Activated naive CD4-positive, alpha-beta T cell treated with anti-CD3 and anti-CD28 coated beads, Interleukin-2, amount 50 U/mL, for 24 hours (primary cell): ENCODE measurements around the gene NCMAP.
"Not testable (repeated sequence)": the region's sequence is repeated elsewhere in the genome, so short reads cannot be mapped to it uniquely, and the experiment has no call there.

Experiments
- H3K27ac Mint-ChIP-seq: one replicate; pipeline ENCODE4 v1.8.0; 2021; ENCODE audit warnings: mild to moderate bottlenecking, mixed read lengths
- H3K27me3 Mint-ChIP-seq: one replicate; pipeline ENCODE4 v1.8.0; 2021; ENCODE audit warnings: mixed read lengths
- H3K36me3 Mint-ChIP-seq: one replicate; pipeline ENCODE4 v1.8.0; 2021; ENCODE audit warnings: mixed read lengths
- H3K4me1 Mint-ChIP-seq: one replicate; pipeline ENCODE4 v1.8.0; 2021; ENCODE audit warnings: mixed read lengths
- H3K4me3 Mint-ChIP-seq: one replicate; pipeline ENCODE4 v1.8.0; 2021; ENCODE audit warnings: mild to moderate bottlenecking, mixed read lengths
- H3K9me3 Mint-ChIP-seq: one replicate; pipeline ENCODE4 v1.8.0; 2021; ENCODE audit warnings: mixed read lengths

Gene NCMAP

DNA sequence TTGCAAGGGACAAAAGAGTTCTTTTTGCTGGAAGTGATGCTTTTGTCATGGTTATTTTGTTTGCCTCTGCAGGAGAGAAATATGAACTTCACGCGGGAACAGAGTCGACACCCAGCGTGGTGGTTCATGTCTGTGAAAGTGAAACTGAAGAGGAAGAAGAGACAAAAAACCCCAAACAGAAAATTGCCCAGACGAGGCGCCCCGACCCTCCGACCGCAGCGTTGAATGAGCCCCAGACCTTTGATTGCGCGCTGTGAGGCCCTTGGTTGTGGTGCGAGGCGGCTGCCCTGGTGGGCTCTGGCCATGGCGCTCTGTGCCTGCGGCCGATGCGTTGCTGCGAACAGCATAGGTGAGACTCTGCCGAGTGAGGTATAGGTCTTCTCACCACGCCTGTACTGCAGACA is 20.9 kb upstream of the NCMAP start:
- Mint-ChIP-seq H3K4me3 (peak overlapping the region; percentile 87), H3K36me3 (peaks cover 14% of the 10 kb centered on the region), H3K4me1 (peaks cover 76% of the 10 kb centered on the region), H3K9me3 (no peaks in the 10 kb centered on the region), H3K27ac (peak overlapping the region; percentile 91), H3K27me3 (no peaks in the 10 kb centered on the region)

DNA sequence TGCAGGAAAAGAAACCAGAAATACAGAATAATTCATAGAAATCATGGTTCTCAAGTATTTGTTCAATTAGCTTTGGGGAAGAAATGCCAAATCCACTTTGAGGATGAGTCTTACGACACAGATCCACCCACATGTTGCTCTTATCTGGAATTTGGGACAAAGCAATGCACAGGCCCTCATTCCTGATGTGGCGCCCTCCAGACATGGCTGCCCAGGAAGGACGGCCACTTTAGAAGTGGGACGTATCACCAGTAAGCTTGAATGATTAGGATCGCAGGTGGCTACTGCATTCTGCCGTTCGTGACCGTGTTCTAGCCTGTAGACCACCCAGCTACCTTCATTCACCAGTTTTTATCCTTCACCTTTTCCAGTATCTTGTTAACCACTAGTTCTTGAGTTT is 20.1 kb upstream of the NCMAP start:
- Mint-ChIP-seq H3K27me3 (no peaks in the 10 kb centered on the region), H3K27ac (peak overlapping the region; percentile 98)

DNA sequence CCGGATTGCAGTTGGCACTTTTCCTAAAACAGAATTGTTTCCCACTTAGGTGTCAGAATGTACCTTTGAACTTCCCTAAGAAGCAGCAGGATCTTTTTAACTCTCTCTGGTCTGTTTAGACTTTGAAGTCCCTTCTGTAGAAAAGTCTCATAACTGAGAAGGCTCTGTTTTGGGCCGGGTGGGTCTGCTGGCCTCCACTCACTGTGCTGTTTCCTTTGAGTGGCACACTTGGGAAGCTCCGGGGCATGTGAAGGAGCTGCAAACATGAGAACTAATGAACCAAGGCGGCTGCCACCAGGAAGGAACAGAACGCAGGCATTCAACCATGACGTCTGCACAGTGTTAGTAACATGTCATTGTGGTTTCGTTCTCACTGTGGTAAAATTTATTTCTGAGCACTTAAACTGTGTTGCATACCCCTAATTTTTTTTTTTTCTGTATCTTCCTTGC is 19.5 kb upstream of the NCMAP start:
- peaks cover 20% of the 10 kb centered on the region for H3K36me3 Mint-ChIP-seq
- peak overlapping the region; percentile 87 for H3K4me3 Mint-ChIP-seq
- H3K4me1 Mint-ChIP-seq, result peaks cover 79% of the 10 kb centered on the region
- H3K27ac Mint-ChIP-seq, result peak overlapping the region; percentile 98
- H3K27me3 Mint-ChIP-seq, result no peaks in the 10 kb centered on the region
- no peaks in the 10 kb centered on the region for H3K9me3 Mint-ChIP-seq

More for the DNA sequence above, 20.1 kb upstream of the NCMAP start:
- H3K4me1 Mint-ChIP-seq, result peaks cover 79% of the 10 kb centered on the region
- peak overlapping the region; percentile 87 for H3K4me3 Mint-ChIP-seq
- H3K36me3 Mint-ChIP-seq, result peaks cover 20% of the 10 kb centered on the region
- H3K9me3 Mint-ChIP-seq, result no peaks in the 10 kb centered on the region

DNA sequence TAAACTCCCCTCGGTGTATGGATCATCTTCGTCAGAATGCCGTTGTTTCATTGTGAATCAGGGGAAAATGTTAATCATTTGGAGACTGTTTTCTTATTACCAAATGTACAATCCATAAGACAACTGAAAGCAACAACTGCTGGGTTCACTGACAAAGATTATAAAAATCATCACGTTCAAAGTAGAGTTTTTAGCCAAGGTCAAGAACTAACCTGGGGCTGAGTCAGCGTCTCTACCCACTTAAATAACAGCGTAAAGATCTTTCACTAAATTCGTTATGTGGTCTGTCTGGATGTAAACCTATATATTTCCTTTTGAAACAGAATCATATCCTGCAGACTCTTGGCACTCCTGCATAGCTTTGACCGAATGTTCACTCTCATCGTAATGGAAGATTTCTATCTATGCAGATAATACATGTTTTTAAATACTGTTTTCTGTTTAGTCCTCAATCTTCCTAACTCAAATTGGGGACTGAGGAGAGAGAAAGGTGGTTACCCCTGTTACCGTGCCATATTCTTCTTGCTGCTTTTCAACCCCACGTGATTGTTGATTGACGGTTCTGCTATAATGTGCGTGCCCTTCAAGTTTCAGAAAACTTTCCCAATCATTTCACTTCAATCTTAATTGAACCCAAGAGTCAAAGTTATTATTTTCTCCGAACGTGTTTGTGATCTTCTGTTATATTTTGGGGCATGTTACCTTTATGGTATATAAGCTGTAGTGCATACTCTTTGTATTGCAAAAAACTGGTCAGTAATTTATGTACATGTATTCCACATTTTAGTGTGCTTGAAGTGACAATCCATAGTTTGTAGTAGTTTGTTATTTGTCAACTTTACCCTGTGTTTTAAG is 15.6 kb upstream of the NCMAP start:
- H3K36me3 Mint-ChIP-seq, result peaks cover 14% of the 10 kb centered on the region
- H3K9me3 Mint-ChIP-seq, result no peaks in the 10 kb centered on the region
- peak overlapping the region; percentile 89 for H3K27ac Mint-ChIP-seq
- H3K4me1 Mint-ChIP-seq, result peaks cover 76% of the 10 kb centered on the region
- peak overlapping the region; percentile 66 for H3K4me3 Mint-ChIP-seq
- no peaks in the 10 kb centered on the region for H3K27me3 Mint-ChIP-seq

DNA sequence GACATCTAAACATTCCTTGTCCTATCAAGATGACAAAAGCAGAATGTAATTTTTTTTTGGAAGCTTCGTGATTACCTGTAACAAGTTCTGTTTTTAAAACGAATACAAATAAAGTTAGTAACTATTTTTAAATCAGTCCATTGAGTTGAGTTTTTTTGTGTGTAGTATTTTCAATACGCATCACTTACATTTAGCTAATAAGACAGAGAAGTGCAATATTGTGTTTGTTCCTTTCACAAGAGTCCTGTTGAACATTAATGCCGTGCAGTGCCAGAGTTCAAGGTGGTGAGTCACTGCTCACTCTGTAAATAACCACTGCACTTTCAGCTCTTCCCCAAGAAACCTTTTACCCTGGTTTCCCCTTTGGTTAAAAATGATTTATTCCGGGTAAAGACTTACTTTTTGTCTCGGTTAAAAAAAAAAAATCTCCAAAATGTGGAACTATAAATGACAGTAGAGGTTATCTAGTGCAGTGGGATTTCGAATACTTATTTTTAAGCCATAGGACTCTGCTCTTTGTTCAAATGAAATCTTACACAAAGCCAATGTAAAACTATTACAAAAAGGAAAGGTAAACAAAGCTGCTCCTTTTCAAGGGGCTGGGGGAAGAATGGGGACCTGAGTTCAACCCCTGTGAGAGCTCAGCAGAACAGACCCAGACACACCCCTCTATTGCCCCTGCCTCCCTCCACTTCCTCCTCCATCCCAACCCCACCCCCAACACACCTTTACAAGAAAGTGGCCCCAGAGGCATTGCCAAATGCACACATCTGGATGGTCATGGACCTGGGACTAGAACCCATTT is 14.8 kb upstream of the NCMAP start:
- Mint-ChIP-seq H3K9me3 (no peaks in the 10 kb centered on the region), H3K4me3 (peak overlapping the region; percentile 66), H3K36me3 (peaks cover 14% of the 10 kb centered on the region), H3K27ac (peak overlapping the region; percentile 89), H3K4me1 (peaks cover 76% of the 10 kb centered on the region), H3K27me3 (no peaks in the 10 kb centered on the region)

DNA sequence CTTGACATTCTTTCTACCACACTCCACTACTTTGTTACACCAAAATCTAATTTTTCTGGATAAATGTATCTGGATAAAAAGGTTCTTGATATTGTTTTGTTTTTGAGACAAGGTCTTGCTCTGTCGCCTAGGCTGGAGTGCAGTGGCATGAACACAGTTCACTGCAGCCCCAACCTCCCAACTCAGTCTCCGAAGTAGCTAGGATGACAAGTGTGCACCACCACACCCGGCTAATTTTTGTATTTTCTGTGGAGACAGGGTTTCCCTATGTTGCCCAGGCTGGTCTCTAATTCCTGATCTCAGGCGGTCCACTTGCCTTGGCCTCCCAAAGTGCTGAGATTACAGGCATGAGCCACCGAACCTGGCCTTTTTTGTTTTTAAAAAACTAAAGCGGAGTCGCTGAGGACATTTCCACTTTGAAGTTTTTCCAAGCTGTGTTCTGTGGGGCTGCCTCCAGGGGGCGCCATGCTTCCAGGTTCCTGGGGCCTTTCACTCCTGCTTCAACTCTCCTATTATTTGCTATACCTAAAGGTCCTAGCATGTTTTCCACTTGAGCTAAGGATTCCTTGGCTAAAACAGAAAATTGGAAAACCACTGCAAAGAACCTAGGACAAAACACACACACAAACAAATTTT is 14.1 kb upstream of the NCMAP start:
- Mint-ChIP-seq H3K27ac (peak overlapping the region; percentile 89), H3K4me3 (no peak overlapping the region), H3K36me3 (peaks cover 13% of the 10 kb centered on the region), H3K27me3 (no peaks in the 10 kb centered on the region), H3K4me1 (peaks cover 69% of the 10 kb centered on the region), H3K9me3 (no peaks in the 10 kb centered on the region)

DNA sequence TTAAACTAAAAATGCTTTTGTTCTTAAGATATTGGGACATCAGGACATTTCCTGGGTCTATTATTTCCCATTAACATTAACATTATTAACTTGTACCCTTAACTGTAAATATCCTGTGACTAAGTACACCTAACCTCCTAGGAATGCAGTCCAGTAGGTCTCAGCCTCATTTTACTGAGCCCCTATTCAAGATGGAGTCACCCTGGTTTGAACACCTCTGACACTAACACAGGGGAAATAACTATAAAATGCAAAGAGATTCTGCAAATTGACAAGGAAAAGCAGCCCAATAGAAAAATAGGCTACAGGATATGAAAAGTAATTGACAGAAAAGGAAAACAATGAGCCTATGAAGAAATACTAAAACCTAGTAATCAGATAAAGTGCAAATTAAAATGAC is 11.6 kb upstream of the NCMAP start:
- no peak overlapping the region for H3K27ac Mint-ChIP-seq
- no peaks in the 10 kb centered on the region for H3K9me3 Mint-ChIP-seq
- H3K36me3 Mint-ChIP-seq, result peaks cover 10% of the 10 kb centered on the region
- H3K4me3 Mint-ChIP-seq, result no peak overlapping the region
- peaks cover 51% of the 10 kb centered on the region for H3K4me1 Mint-ChIP-seq
- H3K27me3 Mint-ChIP-seq, result no peaks in the 10 kb centered on the region

DNA sequence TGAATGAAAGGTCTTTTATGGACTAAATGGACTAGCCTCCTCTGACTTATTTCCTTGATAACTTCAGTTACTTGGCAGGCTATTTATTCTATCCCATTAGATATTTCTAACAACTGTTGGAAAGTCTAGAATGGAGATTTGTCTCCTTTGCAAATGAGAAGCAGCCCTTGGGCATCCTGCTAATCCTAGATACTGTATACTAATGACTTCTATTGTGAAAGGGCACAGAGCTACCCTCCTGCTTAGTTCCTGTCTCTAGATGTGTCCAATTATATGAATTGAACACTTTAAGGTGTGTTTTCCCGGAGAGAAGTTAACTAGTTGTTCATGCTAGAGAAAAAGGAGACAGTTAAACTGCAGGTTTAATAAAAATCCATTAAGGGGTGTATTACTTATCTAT is 10.2 kb upstream of the NCMAP start:
- Mint-ChIP-seq H3K9me3 (no peaks in the 10 kb centered on the region), H3K4me1 (peaks cover 37% of the 10 kb centered on the region), H3K4me3 (no peak overlapping the region), H3K27ac (no peak overlapping the region), H3K27me3 (no peaks in the 10 kb centered on the region), H3K36me3 (peaks cover 3% of the 10 kb centered on the region)

DNA sequence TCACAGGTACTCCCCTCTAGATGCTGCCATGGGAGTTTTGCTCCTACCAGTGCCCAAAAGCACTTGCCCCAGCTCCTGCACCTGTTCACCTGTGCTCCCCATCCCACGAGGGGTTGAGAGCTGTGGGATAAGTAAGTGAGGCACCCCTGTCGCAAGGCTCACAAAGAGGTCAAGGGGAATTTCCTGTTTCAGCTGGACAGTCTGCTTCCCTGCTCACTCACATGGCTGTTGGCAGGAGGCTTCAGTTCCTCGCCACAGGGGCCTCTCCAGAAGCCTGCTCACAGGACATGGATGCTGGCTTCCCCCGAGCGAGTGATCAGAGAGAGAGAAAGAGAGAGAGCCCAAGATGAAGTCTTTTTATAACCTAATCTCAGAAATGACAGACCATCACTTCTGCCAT is 8.7 kb upstream of the NCMAP start:
- H3K27ac Mint-ChIP-seq, result no peak overlapping the region
- H3K27me3 Mint-ChIP-seq, result no peaks in the 10 kb centered on the region
- no peaks in the 10 kb centered on the region for H3K36me3 Mint-ChIP-seq
- no peaks in the 10 kb centered on the region for H3K9me3 Mint-ChIP-seq
- H3K4me1 Mint-ChIP-seq, result peaks cover 25% of the 10 kb centered on the region
- no peak overlapping the region for H3K4me3 Mint-ChIP-seq

DNA sequence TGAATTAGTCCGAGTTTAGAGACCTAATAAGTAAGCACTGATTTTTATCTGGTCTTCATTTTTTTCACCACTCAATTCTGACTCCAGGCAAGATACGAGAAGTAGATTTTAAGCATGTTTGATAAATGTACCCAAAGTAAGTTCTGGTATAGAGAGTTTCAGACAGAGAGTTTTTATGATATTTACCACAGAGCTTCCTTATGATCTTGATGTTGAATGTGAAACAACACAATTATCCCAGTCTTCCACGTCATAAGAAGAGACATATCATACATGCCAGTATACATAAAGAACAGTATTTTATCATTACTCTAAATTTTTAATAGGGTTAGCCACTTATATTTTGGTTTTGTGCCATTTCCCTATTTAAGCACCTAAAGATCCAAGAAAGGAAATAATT is 7.8 kb upstream of the NCMAP start:
- Mint-ChIP-seq H3K27me3 (no peaks in the 10 kb centered on the region), H3K36me3 (no peaks in the 10 kb centered on the region), H3K27ac (no peak overlapping the region), H3K9me3 (no peaks in the 10 kb centered on the region), H3K4me3 (no peak overlapping the region), H3K4me1 (peaks cover 23% of the 10 kb centered on the region)

DNA sequence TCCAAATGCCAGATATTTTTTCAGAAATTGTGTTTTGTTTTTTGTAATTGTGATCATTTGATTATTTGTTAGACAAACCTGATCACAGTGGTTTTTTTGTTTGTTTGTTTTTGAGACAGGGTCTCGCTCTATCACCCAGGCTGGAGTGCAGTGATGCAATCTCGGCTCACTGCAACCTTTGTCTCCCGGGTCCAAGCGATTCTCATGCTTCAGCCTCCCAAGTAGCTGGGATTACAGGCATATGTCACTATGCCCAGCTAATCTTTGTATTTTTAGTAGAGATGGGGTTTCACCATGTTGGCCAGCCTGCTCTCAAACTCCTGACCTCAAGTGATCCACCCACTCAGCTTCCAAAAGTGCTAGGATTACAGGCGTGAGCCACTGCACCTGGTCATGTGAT is 6.7 kb upstream of the NCMAP start:
- not testable (repeated sequence) for H3K27ac Mint-ChIP-seq, H3K27me3 Mint-ChIP-seq, H3K36me3 Mint-ChIP-seq, H3K9me3 Mint-ChIP-seq, H3K4me3 Mint-ChIP-seq
- peaks cover 21% of the 10 kb centered on the region for H3K4me1 Mint-ChIP-seq

DNA sequence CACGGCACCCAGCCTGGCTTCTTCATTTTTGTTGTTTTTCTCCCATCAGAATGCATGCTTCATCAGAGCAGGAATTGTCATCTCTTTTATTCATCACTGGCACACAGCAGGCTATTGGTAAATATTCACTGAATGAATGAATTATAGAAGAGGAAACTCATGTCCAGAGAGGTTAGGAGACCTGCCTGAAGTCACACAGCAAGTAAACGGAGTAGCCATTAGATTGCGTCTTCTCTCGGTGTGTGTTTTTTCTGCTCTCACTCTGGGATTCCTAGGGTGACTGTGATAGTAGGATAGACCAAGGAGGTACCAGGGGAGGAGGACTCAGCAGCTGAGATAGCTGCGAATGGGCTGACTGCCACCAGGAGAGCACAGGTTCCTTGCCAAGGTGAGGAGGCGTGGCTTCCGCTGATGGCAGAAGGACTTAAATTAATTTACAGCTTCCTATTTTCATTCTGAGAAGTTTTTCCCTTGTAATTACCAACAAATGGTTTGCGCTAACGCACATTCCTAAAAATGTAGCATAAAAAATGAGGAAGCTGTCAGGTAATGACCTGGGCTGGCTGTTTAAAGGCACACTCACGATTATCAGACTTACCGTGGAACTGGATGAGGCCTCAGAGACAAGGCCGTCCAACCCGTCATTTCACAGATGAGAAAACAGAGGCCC is 4.5 kb upstream of the NCMAP start:
- Mint-ChIP-seq H3K9me3 (no peaks in the 10 kb centered on the region), H3K36me3 (no peaks in the 10 kb centered on the region), H3K4me3 (no peak overlapping the region), H3K4me1 (peaks cover 10% of the 10 kb centered on the region), H3K27ac (peak overlapping the region; percentile 46), H3K27me3 (no peaks in the 10 kb centered on the region)

DNA sequence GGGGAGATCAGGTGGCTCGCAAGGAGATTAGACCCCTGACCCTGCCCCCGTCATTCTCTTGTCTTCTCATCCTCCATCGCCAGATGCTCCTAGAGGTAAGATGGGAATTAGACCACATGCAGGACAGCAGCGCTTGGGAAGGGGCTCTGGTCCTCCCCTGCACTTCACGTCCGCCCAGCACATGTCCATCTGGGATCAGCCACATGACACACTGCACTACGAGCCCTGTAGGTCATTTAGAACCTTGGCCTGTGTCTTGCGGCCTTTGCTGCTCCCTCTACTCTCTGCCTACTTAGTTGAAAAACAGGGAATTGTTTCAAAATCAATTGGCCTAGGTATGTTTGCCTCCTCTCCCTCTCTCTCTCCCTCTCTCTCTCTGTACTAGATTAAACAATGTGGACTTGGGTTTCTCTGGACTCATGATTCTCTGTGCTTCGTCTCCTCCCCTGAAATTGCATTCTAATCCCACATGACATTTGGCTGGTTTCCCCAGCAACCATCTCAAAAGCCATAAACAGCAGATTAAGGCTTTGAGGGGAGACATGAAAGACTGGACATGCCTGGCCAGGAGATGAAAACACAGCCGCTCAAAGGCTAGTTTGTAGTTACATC is 3.8 kb upstream of the NCMAP start:
- Mint-ChIP-seq H3K27me3 (no peaks in the 10 kb centered on the region), H3K9me3 (no peaks in the 10 kb centered on the region), H3K4me3 (no peak overlapping the region), H3K36me3 (no peaks in the 10 kb centered on the region), H3K4me1 (peaks cover 15% of the 10 kb centered on the region), H3K27ac (peak overlapping the region; percentile 48)

DNA sequence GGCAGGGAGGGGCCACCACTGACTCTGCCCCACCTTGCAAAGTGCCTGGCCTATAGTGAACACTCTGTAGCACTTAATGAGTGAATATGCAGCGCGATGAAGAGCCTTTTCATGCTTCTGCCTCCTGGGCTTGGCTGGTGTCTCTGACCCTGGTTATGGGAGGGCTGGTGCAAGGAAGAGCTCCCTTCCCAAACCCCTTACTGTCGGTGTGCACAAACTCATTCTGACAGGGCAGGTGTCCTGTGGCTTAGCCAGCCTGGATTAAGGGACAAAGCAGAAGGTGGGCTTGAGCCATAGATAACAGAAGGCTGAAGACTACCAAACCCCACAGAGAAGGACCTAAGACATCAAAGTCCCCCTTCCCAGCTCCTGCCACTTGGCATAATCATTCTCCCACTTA is 2.0 kb upstream of the NCMAP start:
- no peaks in the 10 kb centered on the region for H3K9me3 Mint-ChIP-seq
- no peaks in the 10 kb centered on the region for H3K36me3 Mint-ChIP-seq
- peaks cover 15% of the 10 kb centered on the region for H3K4me1 Mint-ChIP-seq
- H3K27me3 Mint-ChIP-seq, result no peaks in the 10 kb centered on the region
- H3K4me3 Mint-ChIP-seq, result no peak overlapping the region
- no peak overlapping the region for H3K27ac Mint-ChIP-seq

DNA sequence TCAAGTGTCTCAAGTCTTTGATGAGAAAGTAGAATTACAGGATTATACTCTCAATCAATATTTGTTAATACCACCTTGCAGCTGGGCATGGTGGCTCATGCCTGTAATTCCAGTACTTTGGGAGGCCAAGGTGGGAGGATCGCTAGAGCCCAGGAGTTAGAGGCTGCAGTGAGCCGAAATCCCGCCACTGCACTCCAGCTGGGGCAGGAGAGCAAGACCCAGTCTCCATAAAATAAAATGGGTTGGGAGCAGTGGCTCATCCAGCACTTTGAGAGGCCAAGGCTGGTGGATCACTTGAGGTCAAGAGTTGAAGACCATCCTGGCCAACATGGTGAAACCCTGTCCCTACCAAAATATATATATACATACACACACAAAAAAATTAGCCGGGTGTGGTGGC is 1.2 kb upstream of the NCMAP start:
- peaks cover 15% of the 10 kb centered on the region for H3K4me1 Mint-ChIP-seq
- no peaks in the 10 kb centered on the region for H3K27me3 Mint-ChIP-seq
- H3K27ac Mint-ChIP-seq, result peak overlapping the region; percentile 30
- H3K9me3 Mint-ChIP-seq, result no peaks in the 10 kb centered on the region
- H3K36me3 Mint-ChIP-seq, result no peaks in the 10 kb centered on the region
- peak overlapping the region; percentile 11 for H3K4me3 Mint-ChIP-seq
